ENCODE measurements around the gene KRTAP12-3.

DNA sequence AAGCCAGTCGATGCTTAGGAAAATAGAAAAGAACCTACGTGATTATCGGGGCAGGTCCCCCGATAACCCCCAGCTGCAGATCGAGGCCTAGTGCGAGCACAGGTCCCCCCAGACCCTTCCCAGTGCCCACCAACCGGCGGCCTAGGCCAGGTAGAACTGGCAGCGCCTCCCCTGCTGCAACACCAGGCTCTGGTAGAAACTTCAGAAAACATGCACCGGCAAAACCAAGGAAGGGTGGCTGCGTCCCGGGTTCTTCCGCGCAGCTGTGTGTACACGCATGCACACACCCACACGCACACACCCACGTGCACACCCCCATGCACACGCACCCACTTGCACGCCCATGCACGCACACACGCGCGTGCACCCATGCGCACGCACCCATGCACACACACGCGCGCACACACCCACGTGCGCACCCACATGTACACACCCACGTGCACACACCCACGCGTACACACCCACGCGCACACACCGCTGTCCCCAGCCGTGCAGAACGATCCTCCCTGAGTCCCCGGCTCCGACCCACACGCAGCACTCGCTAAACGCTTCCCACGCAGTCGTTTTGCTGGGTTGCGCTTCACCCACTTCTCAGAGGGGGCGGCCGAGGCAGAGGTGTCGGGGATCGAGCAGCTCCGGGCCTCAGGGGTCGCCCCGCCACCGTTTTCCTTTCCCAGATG is 48.4 kb downstream of the KRTAP12-3 start:
- TF ChIP-seq CTCF (IDR thresholded peaks at IDR 0.05; ENCODE audit: low read length) (no peak), EZH2 (IDR thresholded peaks at IDR 0.05; ENCODE audit: borderline replicate concordance, low read length) (no peak)
